Measurements from ENCODE around the gene DSCAML1.

DNA sequence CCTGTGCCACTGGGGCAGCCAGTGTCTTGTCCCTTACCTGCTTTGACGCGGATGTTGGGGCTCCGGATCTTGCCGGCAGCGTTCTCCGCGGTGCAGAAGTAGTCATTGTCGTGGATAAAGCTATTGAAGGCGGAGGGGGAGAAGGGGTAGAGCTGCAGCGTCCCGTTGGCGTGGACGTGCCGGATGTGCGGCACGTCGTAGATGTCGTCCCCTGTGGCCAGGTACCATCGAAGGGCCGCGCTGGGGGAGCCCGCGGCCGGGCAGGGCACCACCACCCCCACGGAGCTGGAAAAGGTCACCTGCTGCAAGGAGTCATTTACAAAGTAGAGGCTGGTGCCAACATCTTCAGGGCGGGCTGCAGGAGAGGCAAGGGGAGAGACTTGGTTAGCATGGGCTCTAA, 16.6 kb downstream of the DSCAML1 start:
- no peak for TF ChIP-seq NR2C2 (CRISPR knock-in tag; IDR thresholded peaks at IDR 0.05)
- TF ChIP-seq, protein P1, sequence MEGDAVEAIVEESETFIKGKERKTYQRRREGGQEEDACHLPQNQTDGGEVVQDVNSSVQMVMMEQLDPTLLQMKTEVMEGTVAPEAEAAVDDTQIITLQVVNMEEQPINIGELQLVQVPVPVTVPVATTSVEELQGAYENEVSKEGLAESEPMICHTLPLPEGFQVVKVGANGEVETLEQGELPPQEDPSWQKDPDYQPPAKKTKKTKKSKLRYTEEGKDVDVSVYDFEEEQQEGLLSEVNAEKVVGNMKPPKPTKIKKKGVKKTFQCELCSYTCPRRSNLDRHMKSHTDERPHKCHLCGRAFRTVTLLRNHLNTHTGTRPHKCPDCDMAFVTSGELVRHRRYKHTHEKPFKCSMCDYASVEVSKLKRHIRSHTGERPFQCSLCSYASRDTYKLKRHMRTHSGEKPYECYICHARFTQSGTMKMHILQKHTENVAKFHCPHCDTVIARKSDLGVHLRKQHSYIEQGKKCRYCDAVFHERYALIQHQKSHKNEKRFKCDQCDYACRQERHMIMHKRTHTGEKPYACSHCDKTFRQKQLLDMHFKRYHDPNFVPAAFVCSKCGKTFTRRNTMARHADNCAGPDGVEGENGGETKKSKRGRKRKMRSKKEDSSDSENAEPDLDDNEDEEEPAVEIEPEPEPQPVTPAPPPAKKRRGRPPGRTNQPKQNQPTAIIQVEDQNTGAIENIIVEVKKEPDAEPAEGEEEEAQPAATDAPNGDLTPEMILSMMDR (IDR thresholded peaks at IDR 0.05): no peak
- TF ChIP-seq, protein P2, sequence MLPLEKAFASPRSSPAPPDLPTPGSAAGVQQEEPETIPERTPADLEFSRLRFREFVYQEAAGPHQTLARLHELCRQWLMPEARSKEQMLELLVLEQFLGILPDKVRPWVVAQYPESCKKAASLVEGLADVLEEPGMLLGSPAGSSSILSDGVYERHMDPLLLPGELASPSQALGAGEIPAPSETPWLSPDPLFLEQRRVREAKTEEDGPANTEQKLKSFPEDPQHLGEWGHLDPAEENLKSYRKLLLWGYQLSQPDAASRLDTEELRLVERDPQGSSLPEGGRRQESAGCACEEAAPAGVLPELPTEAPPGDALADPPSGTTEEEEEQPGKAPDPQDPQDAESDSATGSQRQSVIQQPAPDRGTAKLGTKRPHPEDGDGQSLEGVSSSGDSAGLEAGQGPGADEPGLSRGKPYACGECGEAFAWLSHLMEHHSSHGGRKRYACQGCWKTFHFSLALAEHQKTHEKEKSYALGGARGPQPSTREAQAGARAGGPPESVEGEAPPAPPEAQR (CRISPR knock-in tag; IDR thresholded peaks at IDR 0.05): no peak
- no peak for TF ChIP-seq CBFB (CRISPR knock-in tag; IDR thresholded peaks at IDR 0.05; ENCODE audit: low read depth)
- TF ChIP-seq TEAD1 (CRISPR knock-in tag; IDR thresholded peaks at IDR 0.05): no peak
- TF ChIP-seq, protein P3, sequence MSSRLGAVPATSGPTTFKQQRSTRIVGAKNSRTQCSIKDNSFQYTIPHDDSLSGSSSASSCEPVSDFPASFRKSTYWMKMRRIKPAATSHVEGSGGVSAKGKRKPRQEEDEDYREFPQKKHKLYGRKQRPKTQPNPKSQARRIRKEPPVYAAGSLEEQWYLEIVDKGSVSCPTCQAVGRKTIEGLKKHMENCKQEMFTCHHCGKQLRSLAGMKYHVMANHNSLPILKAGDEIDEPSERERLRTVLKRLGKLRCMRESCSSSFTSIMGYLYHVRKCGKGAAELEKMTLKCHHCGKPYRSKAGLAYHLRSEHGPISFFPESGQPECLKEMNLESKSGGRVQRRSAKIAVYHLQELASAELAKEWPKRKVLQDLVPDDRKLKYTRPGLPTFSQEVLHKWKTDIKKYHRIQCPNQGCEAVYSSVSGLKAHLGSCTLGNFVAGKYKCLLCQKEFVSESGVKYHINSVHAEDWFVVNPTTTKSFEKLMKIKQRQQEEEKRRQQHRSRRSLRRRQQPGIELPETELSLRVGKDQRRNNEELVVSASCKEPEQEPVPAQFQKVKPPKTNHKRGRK (CRISPR knock-in tag; IDR thresholded peaks at IDR 0.05; ENCODE audit: borderline replicate concordance): no peak
- no peak for TF ChIP-seq ZNF232 (CRISPR knock-in tag; IDR thresholded peaks at IDR 0.05)
- TF ChIP-seq, protein P4, sequence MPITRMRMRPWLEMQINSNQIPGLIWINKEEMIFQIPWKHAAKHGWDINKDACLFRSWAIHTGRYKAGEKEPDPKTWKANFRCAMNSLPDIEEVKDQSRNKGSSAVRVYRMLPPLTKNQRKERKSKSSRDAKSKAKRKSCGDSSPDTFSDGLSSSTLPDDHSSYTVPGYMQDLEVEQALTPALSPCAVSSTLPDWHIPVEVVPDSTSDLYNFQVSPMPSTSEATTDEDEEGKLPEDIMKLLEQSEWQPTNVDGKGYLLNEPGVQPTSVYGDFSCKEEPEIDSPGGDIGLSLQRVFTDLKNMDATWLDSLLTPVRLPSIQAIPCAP (CRISPR knock-in tag; IDR thresholded peaks at IDR 0.05): no peak
- no peak for TF ChIP-seq ELF4 (CRISPR knock-in tag; IDR thresholded peaks at IDR 0.05; ENCODE audit: low read depth)
